ENCODE results near the gene ZNF530. TPM values are rescaled to one million over a fixed set of nuclear protein-coding genes. Genes with fewer than 3 reads are reported as not detected.
A peak's percentile ranks its signal among the peaks of the same experiment; 100 is the strongest.

ZNF530 gene
- total and polyA plus RNA-seq, 9 of the 15 experiments (the other 6 are each of a cell fraction or from before 2014, with no cell fraction given) = 0.28 to 5.9 (median 4.0) TPM

DNA sequence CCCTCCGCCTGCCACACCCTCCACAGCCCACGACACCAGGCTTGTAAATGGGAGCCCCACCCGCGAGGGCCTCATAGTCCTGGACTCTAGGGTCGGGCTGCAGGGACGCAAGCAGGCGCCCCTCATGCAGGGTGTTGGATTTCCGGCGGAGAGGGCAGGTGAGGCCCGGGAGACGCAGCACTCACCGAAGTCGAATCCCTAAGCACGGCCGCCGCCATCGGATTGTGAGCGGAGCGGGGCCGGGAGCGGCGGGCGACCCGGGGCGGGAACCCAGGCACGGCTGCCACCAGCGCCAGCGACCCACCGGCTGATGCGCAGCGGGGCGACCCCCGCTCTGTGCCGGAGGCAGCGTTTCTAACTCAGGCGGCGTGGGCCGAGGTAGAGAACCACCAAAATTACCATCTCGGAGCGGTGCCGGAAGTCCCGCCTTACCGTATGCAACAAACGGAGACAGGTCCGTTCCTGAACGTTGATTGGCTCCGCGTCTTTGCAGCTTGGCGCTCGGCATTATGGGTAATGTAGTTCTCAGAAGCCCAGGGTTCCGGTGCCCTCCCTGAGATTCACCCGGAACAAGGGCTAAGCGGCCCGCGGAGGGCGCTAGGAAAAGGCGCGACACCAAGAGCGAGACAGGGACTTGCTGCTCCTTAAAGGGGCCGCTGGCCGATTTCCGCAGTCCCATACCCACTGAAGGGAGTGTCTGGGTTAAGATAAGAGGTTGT, 21.0 kb upstream of the ZNF530 start, which contains the start of gene ZNF416 (continued):
- TF ChIP-seq, protein P1, sequence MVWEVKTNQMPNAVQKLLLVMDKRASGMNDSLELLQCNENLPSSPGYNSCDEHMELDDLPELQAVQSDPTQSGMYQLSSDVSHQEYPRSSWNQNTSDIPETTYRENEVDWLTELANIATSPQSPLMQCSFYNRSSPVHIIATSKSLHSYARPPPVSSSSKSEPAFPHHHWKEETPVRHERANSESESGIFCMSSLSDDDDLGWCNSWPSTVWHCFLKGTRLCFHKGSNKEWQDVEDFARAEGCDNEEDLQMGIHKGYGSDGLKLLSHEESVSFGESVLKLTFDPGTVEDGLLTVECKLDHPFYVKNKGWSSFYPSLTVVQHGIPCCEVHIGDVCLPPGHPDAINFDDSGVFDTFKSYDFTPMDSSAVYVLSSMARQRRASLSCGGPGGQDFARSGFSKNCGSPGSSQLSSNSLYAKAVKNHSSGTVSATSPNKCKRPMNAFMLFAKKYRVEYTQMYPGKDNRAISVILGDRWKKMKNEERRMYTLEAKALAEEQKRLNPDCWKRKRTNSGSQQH (CRISPR knock-in tag; IDR thresholded peaks at IDR 0.05) = no peak
- TF ChIP-seq, protein P2, sequence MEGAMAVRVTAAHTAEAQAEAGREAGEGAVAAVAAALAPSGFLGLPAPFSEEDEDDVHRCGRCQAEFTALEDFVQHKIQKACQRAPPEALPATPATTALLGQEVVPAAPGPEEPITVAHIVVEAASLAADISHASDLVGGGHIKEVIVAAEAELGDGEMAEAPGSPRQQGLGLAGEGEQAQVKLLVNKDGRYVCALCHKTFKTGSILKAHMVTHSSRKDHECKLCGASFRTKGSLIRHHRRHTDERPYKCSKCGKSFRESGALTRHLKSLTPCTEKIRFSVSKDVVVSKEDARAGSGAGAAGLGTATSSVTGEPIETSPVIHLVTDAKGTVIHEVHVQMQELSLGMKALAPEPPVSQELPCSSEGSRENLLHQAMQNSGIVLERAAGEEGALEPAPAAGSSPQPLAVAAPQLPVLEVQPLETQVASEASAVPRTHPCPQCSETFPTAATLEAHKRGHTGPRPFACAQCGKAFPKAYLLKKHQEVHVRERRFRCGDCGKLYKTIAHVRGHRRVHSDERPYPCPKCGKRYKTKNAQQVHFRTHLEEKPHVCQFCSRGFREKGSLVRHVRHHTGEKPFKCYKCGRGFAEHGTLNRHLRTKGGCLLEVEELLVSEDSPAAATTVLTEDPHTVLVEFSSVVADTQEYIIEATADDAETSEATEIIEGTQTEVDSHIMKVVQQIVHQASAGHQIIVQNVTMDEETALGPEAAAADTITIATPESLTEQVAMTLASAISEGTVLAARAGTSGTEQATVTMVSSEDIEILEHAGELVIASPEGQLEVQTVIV (CRISPR knock-in tag; IDR thresholded peaks at IDR 0.05; ENCODE audit: borderline replicate concordance) = no peak
- TF ChIP-seq, protein P3, sequence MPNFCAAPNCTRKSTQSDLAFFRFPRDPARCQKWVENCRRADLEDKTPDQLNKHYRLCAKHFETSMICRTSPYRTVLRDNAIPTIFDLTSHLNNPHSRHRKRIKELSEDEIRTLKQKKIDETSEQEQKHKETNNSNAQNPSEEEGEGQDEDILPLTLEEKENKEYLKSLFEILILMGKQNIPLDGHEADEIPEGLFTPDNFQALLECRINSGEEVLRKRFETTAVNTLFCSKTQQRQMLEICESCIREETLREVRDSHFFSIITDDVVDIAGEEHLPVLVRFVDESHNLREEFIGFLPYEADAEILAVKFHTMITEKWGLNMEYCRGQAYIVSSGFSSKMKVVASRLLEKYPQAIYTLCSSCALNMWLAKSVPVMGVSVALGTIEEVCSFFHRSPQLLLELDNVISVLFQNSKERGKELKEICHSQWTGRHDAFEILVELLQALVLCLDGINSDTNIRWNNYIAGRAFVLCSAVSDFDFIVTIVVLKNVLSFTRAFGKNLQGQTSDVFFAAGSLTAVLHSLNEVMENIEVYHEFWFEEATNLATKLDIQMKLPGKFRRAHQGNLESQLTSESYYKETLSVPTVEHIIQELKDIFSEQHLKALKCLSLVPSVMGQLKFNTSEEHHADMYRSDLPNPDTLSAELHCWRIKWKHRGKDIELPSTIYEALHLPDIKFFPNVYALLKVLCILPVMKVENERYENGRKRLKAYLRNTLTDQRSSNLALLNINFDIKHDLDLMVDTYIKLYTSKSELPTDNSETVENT (CRISPR knock-in tag; IDR thresholded peaks at IDR 0.05) = no peak
- TF ChIP-seq HEY1 (CRISPR knock-in tag; IDR thresholded peaks at IDR 0.05; ENCODE audit: borderline replicate concordance) (no peak), ZSCAN32 (CRISPR knock-in tag; IDR thresholded peaks at IDR 0.05) (no peak), ZNF644 (tag; IDR thresholded peaks at IDR 0.05; ENCODE audit: low read depth) (no peak), GTF2E2 (tag; IDR thresholded peaks at IDR 0.05) (no peak), NFXL1 (CRISPR knock-in tag; IDR thresholded peaks at IDR 0.05) (no peak), KDM1A (IDR thresholded peaks at IDR 0.05) (no peak), TAF15 (IDR thresholded peaks at IDR 0.05; ENCODE audit: low read depth, low read length) (no peak)
- TF ChIP-seq, protein P4, sequence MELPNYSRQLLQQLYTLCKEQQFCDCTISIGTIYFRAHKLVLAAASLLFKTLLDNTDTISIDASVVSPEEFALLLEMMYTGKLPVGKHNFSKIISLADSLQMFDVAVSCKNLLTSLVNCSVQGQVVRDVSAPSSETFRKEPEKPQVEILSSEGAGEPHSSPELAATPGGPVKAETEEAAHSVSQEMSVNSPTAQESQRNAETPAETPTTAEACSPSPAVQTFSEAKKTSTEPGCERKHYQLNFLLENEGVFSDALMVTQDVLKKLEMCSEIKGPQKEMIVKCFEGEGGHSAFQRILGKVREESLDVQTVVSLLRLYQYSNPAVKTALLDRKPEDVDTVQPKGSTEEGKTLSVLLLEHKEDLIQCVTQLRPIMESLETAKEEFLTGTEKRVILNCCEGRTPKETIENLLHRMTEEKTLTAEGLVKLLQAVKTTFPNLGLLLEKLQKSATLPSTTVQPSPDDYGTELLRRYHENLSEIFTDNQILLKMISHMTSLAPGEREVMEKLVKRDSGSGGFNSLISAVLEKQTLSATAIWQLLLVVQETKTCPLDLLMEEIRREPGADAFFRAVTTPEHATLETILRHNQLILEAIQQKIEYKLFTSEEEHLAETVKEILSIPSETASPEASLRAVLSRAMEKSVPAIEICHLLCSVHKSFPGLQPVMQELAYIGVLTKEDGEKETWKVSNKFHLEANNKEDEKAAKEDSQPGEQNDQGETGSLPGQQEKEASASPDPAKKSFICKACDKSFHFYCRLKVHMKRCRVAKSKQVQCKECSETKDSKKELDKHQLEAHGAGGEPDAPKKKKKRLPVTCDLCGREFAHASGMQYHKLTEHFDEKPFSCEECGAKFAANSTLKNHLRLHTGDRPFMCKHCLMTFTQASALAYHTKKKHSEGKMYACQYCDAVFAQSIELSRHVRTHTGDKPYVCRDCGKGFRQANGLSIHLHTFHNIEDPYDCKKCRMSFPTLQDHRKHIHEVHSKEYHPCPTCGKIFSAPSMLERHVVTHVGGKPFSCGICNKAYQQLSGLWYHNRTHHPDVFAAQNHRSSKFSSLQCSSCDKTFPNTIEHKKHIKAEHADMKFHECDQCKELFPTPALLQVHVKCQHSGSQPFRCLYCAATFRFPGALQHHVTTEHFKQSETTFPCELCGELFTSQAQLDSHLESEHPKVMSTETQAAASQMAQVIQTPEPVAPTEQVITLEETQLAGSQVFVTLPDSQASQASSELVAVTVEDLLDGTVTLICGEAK (IDR thresholded peaks at IDR 0.05) = peak; percentile 91
- TF ChIP-seq, protein P4 (CRISPR knock-in tag; IDR thresholded peaks at IDR 0.05) = no peak

Measured in K562 (cell line).